Stimulated activated CD4-positive, alpha-beta T cell treated with anti-CD3 and anti-CD28 coated beads, Interleukin-4, amount 100 ng/mL, for 1 hour (primary cell): Measurements from ENCODE around the gene ACER2.

Source experiments
- DNase-seq: peaks from one replicate; pipeline ENCODE4 v3.0.0-alpha.2; 2020

Gene ACER2

DNA sequence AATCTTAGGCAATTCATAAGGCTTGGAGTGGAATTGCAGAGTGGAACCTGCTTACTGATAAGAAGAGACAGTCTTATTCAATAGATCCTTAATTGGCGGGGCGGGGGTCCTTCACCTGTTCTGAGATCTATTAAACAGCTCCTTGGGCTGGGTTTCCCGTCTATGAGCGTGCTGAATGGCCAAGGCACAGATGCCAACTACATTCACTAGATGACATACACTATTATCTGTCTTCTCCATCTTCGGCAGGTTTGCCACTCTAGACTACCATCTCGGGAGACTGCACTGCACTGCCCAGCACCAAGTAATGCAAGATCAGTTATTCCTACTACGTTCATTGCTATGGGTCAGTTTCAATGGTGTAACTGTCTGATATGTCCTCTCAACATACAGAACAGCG lies 81.5 kb downstream of the ACER2 start:
- DNase-seq: no peak

- no peak for DNase-seq
Measured at GRCh38 chr9:19490828-19491227, 82.0 kb downstream of the ACER2 start.

DNA sequence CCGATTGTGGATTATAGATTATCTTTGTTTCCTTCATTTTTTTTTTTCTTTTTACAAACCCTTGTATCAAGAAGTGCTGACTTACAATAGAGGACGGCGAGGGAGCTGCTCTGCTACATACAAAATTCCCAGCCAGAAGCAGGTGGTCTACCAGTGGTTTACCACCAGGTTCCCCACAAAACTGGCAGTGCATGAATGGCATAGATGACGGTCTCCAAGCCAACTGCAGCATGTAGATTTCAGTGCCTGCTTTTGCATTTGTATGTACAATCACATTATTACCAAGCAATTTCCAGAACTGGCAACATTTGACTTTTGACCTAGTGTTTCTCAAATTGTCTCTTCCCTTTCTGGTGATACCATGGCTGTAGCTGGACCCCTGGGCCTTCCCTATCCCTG lies 84.0 kb downstream of the ACER2 start:
- no peak for DNase-seq

DNA sequence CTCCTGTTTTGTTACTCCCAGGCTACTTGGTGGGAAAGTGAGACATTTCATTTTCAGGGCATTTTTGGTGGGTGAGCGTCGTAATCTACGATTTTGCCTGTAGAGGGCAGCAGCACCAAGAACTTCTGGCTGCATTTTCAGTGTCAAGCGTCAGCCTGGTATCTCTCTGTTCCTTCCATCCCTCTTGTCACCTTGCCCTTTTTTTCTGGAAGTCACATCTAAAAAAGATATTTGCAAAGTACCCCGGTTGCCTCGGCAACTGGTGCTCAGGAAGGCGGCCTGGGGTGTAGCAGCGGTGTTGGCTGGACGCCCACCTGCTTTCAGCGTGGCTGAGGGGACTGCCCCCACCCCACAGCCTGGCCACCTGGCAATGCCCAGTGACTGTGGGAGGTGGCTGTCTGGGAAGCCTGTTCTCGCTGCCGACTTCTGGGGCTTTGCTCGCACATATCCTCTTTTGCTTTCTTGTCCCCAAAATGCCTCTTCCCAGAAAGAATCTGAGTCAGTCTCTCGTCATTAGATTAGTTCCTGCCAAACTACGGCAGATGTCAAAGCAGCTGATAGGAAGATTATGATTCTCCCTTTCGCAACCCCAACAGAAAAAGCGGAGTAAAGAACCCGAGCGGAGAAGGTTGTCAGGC lies 84.5 kb downstream of the ACER2 start:
- DNase-seq: peak; percentile 25

DNA sequence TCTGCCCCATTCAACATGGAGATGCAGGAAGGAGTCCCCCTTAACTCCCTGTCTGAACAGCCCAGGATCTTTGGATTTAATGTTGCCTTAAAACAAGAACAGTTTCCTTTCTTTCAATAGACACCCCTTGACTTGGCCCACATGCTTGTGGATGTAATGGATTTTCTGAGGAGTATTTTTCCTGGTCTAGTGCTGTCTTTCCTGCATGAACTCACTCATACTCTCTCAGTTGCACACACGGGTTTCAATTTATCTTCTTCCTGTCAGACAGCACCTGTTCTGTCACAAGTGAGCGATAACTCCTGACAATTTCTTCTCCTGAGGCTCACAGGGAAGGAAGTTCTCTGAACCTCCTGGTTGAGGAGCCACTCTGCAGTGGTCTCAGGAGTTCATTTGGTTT lies 85.1 kb downstream of the ACER2 start:
- DNase-seq: no peak

DNA sequence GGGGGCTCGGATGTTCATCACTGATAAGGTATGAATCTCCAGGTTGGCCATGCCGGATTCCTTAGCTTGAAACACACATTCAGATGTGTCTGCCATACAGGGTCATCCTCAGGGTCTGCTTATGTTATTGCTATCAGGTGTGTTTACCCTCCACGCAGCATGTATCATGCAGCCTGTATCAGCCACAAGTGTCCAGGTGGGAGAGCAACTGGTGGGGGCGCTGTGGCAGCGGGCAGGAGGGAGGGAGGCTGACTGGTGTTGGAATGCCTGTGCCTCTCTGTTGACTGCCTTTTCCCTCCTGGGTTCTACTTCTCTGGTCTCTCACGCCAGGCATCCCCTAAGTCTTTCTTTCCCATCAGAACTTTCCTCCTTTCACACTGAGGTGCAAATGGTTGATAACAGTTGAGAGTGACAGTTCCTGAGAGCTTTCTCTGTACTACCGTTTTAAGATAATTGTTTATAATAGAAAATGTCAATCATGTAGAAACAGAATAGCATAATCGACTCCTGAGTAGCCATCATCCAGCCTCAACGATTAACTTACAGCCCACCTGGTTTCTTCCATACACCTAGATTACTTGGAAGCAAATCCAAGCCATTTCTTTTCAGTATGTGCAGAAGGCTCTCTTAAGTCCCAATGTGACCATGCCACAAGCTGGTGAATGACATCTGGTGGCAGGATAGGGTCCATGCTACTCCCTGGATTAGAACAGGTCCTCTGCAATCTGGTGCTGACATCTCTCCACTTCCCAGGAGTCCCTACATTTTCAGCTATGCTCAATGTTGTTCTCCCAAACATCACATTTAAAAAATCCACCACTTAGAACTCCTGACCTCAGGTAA lies 86.6 kb downstream of the ACER2 start:
- no peak for DNase-seq

GRCh38 chr9:19496321-19497050 lies 87.7 kb downstream of the ACER2 start:
- DNase-seq: no peak

- no peak for DNase-seq
Measured at GRCh38 chr9:19497276-19497675, 88.5 kb downstream of the ACER2 start.

- DNase-seq: no peak
Measured at GRCh38 chr9:19498015-19498414, 89.2 kb downstream of the ACER2 start.
